ENCODE measurements around the gene PIK3C2G. TPM values are rescaled to one million over a fixed set of nuclear protein-coding genes. Genes with fewer than 3 reads are reported as not detected.

Gene PIK3C2G
- total RNA-seq, 1 experiment from 2014 or later, result not detected

DNA sequence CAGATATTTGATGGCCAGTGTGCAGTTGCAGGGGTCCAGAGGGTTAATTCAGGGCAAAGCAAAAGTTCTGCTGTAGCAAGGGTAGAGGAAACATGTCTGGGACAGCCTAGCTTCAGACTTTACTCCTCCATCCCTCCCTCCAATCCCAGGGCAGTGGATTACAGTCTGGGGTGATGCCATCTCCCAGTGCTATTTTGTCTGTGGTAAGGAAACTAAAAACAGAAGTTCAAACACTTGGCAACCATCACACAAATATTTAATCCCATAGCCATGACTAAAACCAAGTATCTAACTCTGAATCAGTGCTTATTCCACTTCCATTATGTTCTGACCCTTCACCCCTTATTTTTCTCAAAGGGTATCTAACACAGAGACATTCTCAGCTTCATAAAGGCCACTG lies 61.8 kb downstream of the PIK3C2G start:
- no peak overlapping the region for H3K4me3 Mint-ChIP-seq

More for the DNA sequence above, 61.8 kb downstream of the PIK3C2G start:
- H3K79me2 ChIP-seq (ENCODE audit: insufficient read depth, low read length), result no peaks in the 10 kb centered on the region
- H3K27me3 ChIP-seq (ENCODE audit: insufficient read depth, low read length), result no peaks in the 10 kb centered on the region
- H3K9ac ChIP-seq (ENCODE audit: extremely low read depth, insufficient read length, low read length), result no peak overlapping the region
- H3K27ac ChIP-seq (ENCODE audit: insufficient read length, low read depth, low read length), result no peak overlapping the region
- Mint-ChIP-seq H3K27ac (no peak overlapping the region), H3K9me3 (no peaks in the 10 kb centered on the region), H3K4me1 (peaks cover 4% of the 10 kb centered on the region in 2 experiments; a peak in 3 of 4 replicates), H3K27me3 (ENCODE audit: low read depth) (no peaks in the 10 kb centered on the region), H3K36me3 (ENCODE audit: insufficient read depth in 1 of 3, low read depth in 3 of 3) (no peaks in the 10 kb centered on the region)
- H4K5ac ChIP-seq (ENCODE audit: insufficient read length, low read depth, low read length), result no peak overlapping the region
- no peaks in the 10 kb centered on the region for H3K79me1 ChIP-seq (ENCODE audit: insufficient read depth, low read depth, low read length, poor library complexity, severe bottlenecking)
- H2BK5ac ChIP-seq (ENCODE audit: insufficient read length, low read length), result no peak overlapping the region
- H4K8ac ChIP-seq (replicated peaks; ENCODE audit: insufficient read length, low read depth, low read length), result no peak overlapping the region
- no peak overlapping the region for H4K91ac ChIP-seq (ENCODE audit: insufficient read length, low read depth, low read length)
- H3K23me2 ChIP-seq (ENCODE audit: insufficient read length, low read depth, low read length, poor library complexity, severe bottlenecking), result no peaks in the 10 kb centered on the region
- no peak overlapping the region for H2AFZ ChIP-seq (ENCODE audit: low read length)
- no peak for DNase-seq
- H3K4me2 ChIP-seq (ENCODE audit: insufficient read depth, insufficient read length, low read length), result no peak overlapping the region
- H3K14ac ChIP-seq (ENCODE audit: insufficient read depth, low read length), result no peak overlapping the region
- no peak overlapping the region for H2BK12ac ChIP-seq (ENCODE audit: insufficient read length, low read depth, low read length)
- no peak overlapping the region for H3K56ac ChIP-seq (ENCODE audit: insufficient read length, low read depth, low read length)
- no peak overlapping the region for H3T11ph ChIP-seq (ENCODE audit: low read length)
- no peaks in the 10 kb centered on the region for H4K20me1 ChIP-seq (ENCODE audit: control insufficient read depth, insufficient read depth, insufficient read length)
- H3K4me1 ChIP-seq (ENCODE audit: insufficient read depth, low read length), result no peaks in the 10 kb centered on the region
- no peak overlapping the region for H2AK5ac ChIP-seq (ENCODE audit: insufficient read length, low read length)
- H2BK20ac ChIP-seq (ENCODE audit: low read depth, low read length, poor library complexity, severe bottlenecking), result no peak overlapping the region
- H2BK15ac ChIP-seq (ENCODE audit: low read depth, low read length), result no peak overlapping the region
- H3K4ac ChIP-seq (ENCODE audit: low read depth, low read length), result no peak overlapping the region
- H3K23ac ChIP-seq (ENCODE audit: insufficient read length, low read depth, low read length), result no peak overlapping the region
- H3K18ac ChIP-seq (ENCODE audit: insufficient read length, low read depth, low read length), result no peak overlapping the region
- H2BK120ac ChIP-seq (ENCODE audit: low read depth, low read length, poor library complexity, severe bottlenecking), result no peak overlapping the region
- TF ChIP-seq, protein P1, sequence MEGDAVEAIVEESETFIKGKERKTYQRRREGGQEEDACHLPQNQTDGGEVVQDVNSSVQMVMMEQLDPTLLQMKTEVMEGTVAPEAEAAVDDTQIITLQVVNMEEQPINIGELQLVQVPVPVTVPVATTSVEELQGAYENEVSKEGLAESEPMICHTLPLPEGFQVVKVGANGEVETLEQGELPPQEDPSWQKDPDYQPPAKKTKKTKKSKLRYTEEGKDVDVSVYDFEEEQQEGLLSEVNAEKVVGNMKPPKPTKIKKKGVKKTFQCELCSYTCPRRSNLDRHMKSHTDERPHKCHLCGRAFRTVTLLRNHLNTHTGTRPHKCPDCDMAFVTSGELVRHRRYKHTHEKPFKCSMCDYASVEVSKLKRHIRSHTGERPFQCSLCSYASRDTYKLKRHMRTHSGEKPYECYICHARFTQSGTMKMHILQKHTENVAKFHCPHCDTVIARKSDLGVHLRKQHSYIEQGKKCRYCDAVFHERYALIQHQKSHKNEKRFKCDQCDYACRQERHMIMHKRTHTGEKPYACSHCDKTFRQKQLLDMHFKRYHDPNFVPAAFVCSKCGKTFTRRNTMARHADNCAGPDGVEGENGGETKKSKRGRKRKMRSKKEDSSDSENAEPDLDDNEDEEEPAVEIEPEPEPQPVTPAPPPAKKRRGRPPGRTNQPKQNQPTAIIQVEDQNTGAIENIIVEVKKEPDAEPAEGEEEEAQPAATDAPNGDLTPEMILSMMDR (conservative IDR thresholded peaks at IDR 0.05), result no peak
- no peaks in the 10 kb centered on the region for H3K9me3 ChIP-seq (ENCODE audit: control insufficient read depth, low read depth, low read length)
